Stomach (tissue), 4 donors: ENCODE results near the gene ERI3.

ENCODE experiments used
- EP300 ChIP-seq: sonication (generic); formaldehyde crosslinking; IDR thresholded peaks from one replicate; pipeline ENCODE4 v1.6.1; 2017; ENCODE audit warnings: antibody characterized with exemption
- POLR2A ChIP-seq, 4 donors: fragments of 450-650 bp; IDR thresholded peaks; one replicate each; pipeline ENCODE4 v1.6.1; 2016; ENCODE audit warnings: antibody characterized with exemption in 4 of 4, control low read depth in 2 of 4, mild to moderate bottlenecking in 1 of 4, moderate library complexity in 1 of 4
- TF ChIP-seq, protein P1 (sequence below), 7 experiments: fragments of 450-650 bp in 4 of 7; fragments of 200-600 bp in 3 of 7; sonication (generic) in 3 of 7; IDR thresholded peaks; one replicate each; pipeline ENCODE4 v1.5.1; 2016 to 2019; ENCODE audit warnings: antibody characterized with exemption in 7 of 7, control low read depth in 2 of 7, mild to moderate bottlenecking in 1 of 7

DNA sequence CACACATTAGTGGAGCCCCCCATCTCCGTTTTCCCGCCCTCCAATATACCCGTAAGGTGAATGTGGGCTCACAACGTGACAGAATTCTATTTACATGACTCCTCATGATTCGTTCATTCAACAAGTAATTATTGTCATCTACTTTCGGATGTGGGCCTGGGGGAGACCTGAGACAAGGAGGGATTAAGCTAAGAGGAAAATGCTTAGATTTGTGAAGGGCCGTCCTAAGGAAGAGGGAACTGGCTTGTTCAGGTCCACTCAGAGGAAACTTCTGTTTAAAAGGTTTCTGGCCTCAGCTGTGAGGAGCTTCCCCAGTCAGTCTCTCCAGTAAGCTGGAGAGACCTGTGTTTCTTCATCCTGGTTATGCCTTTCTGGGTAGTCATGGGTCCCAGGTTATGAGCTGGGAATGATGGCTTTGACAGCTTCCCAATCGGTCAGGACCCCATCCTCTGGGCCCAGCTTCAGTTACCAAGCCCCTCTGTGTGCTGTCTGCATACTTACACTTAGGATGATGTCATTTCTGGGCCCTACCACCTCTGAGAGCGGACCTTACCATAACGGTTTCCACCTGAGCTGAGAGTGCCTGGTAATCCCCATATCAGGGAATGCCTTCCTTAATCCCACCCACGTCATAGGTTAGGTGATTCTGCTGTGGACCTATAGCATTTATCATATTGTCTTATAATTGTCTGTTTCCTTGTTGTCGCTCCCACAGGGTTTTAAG, 687 bp upstream of the ERI3 start:
- TF ChIP-seq, protein P1, sequence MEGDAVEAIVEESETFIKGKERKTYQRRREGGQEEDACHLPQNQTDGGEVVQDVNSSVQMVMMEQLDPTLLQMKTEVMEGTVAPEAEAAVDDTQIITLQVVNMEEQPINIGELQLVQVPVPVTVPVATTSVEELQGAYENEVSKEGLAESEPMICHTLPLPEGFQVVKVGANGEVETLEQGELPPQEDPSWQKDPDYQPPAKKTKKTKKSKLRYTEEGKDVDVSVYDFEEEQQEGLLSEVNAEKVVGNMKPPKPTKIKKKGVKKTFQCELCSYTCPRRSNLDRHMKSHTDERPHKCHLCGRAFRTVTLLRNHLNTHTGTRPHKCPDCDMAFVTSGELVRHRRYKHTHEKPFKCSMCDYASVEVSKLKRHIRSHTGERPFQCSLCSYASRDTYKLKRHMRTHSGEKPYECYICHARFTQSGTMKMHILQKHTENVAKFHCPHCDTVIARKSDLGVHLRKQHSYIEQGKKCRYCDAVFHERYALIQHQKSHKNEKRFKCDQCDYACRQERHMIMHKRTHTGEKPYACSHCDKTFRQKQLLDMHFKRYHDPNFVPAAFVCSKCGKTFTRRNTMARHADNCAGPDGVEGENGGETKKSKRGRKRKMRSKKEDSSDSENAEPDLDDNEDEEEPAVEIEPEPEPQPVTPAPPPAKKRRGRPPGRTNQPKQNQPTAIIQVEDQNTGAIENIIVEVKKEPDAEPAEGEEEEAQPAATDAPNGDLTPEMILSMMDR (IDR thresholded peaks at IDR 0.05) = no peak
- TF ChIP-seq EP300 (no peak), POLR2A (IDR thresholded peaks at IDR 0.05) (no peak)
